Activated naive CD4-positive, alpha-beta T cell treated with Interleukin-2 at 50 U/mL for 16 hours (primary cell): ENCODE data around the gene CDKAL1.
"Not testable (repeated sequence)": the region's sequence is repeated elsewhere in the genome, so short reads cannot be mapped to it uniquely, and the experiment has no call there.

Experiments
- DNase-seq: peaks from one replicate; pipeline ENCODE4 v3.0.0-alpha.2; 2020

The CDKAL1 gene

GRCh38 chr6:20892365-20892764 is 358.1 kb downstream of the CDKAL1 start:
- DNase-seq = no peak

GRCh38 chr6:20893412-20893811 is 359.2 kb downstream of the CDKAL1 start:
- no peak for DNase-seq

- no peak for DNase-seq
These were observed 366.3 kb downstream of the CDKAL1 start for GRCh38 chr6:20900389-20901160.

- DNase-seq = no peak
These were observed 371.1 kb downstream of the CDKAL1 start for GRCh38 chr6:20905377-20905776.

GRCh38 chr6:20906945-20907344 is 372.7 kb downstream of the CDKAL1 start:
- no peak for DNase-seq

- no peak for DNase-seq
These were observed 373.3 kb downstream of the CDKAL1 start for GRCh38 chr6:20907486-20908071.

GRCh38 chr6:20909621-20910020 is 375.4 kb downstream of the CDKAL1 start:
- DNase-seq = no peak

- no peak for DNase-seq
These were observed 377.5 kb downstream of the CDKAL1 start for GRCh38 chr6:20911712-20912111.

GRCh38 chr6:20915156-20915555 is 380.9 kb downstream of the CDKAL1 start:
- DNase-seq = no peak

GRCh38 chr6:20915626-20916025 is 381.4 kb downstream of the CDKAL1 start:
- no peak for DNase-seq

GRCh38 chr6:20916086-20916485 is 381.8 kb downstream of the CDKAL1 start:
- no peak for DNase-seq

GRCh38 chr6:20918868-20919267 is 384.6 kb downstream of the CDKAL1 start:
- no peak for DNase-seq

GRCh38 chr6:20919677-20920385 is 385.6 kb downstream of the CDKAL1 start:
- no peak for DNase-seq

GRCh38 chr6:20921578-20921977 is 387.3 kb downstream of the CDKAL1 start:
- no peak for DNase-seq

- no peak for DNase-seq
These were observed 388.5 kb downstream of the CDKAL1 start for GRCh38 chr6:20922743-20923142.

GRCh38 chr6:20924094-20924493 is 389.8 kb downstream of the CDKAL1 start:
- DNase-seq = not testable (repeated sequence)

GRCh38 chr6:20924911-20925543 is 390.8 kb downstream of the CDKAL1 start:
- DNase-seq = no peak

GRCh38 chr6:20927130-20927860 is 393.0 kb downstream of the CDKAL1 start:
- DNase-seq = no peak

- no peak for DNase-seq
These were observed 395.0 kb downstream of the CDKAL1 start for GRCh38 chr6:20929283-20929682.

GRCh38 chr6:20931093-20931492 is 396.8 kb downstream of the CDKAL1 start:
- DNase-seq = no peak

GRCh38 chr6:20931772-20932171 is 397.5 kb downstream of the CDKAL1 start:
- DNase-seq = no peak

- DNase-seq = no peak
These were observed 398.0 kb downstream of the CDKAL1 start for GRCh38 chr6:20932284-20932683.
